ENCODE results near the gene ORC5.
"Not testable (repeated sequence)": the region's sequence is repeated elsewhere in the genome, so short reads cannot be mapped to it uniquely, and the experiment has no call there.

Gene ORC5

DNA sequence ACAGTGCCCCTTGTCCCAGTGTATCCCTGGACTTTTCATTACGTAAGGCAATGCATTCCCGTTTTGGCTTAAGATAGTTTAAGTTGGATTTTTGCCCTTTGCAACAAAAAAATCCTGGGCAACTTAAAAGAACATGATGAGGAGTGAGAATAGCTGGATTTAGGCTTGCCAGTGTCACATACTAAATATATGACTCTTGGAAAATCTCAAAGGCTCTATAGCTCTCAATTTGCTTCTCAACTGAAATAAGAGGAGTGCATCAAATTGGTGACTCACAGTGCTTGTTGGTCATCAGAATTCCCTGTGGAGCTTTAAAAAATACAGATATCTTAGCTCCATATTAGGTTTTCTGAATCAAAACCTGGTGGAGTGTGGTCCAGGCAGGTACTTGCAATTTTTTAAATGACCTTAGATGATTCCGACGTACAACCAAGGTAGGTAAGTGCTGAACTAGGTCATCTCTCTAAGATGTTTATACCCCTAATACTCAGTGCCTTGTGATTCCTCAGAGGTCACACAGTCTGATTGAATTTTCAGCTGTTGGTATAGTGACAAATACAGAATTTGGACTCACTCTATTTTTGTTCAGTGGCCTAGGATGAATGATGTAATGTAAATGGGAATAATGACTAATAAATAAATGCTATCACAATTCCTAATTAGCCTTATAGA, 33.9 kb upstream of the ORC5 start:
- TF ChIP-seq, protein P1, sequence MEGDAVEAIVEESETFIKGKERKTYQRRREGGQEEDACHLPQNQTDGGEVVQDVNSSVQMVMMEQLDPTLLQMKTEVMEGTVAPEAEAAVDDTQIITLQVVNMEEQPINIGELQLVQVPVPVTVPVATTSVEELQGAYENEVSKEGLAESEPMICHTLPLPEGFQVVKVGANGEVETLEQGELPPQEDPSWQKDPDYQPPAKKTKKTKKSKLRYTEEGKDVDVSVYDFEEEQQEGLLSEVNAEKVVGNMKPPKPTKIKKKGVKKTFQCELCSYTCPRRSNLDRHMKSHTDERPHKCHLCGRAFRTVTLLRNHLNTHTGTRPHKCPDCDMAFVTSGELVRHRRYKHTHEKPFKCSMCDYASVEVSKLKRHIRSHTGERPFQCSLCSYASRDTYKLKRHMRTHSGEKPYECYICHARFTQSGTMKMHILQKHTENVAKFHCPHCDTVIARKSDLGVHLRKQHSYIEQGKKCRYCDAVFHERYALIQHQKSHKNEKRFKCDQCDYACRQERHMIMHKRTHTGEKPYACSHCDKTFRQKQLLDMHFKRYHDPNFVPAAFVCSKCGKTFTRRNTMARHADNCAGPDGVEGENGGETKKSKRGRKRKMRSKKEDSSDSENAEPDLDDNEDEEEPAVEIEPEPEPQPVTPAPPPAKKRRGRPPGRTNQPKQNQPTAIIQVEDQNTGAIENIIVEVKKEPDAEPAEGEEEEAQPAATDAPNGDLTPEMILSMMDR (IDR thresholded peaks at IDR 0.05; ENCODE audit: insufficient read depth, low read length, poor library complexity, severe bottlenecking): no peak
- Histone ChIP-seq H3K79me2 (ENCODE audit: insufficient read depth, low read length) (no peaks in the 10 kb centered on the region), H3F3A (ENCODE audit: insufficient read depth) (no peaks in the 10 kb centered on the region)

DNA sequence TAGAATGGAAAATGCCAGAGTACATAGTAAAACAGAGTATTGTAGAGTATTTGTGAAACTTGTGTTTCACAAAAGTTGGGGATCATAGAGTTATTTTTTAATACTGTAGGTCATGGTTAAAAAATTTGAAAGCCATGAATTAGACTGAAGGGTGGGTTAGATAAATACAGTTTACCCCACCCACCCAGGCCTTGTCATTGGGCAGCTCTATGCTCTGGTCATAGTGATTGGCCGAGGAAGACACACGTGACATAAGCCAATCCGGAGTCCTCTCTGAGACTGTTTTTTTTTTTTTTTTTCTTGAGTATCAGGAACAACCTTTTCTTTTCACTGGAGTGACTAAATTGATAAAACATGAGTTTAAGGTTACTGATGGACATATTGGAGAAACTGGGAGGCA, 33.3 kb upstream of the ORC5 start:
- no peak overlapping the region for H3K4me3 ChIP-seq (ENCODE audit: insufficient read depth, low read length, poor library complexity, severe bottlenecking)
- no peaks in the 10 kb centered on the region for H4K20me1 ChIP-seq (ENCODE audit: low read depth, low read length)
- H3K27me3 ChIP-seq (ENCODE audit: low read length): no peaks in the 10 kb centered on the region
- H3K27ac ChIP-seq (ENCODE audit: low read depth, low read length): no peak overlapping the region
- H3K36me3 ChIP-seq (ENCODE audit: low read length): no peaks in the 10 kb centered on the region
- no peaks in the 10 kb centered on the region for H3K9me2 ChIP-seq (replicated peaks; ENCODE audit: insufficient read depth, low read length)
- H3K4me2 ChIP-seq (ENCODE audit: low read depth, low read length, poor library complexity, severe bottlenecking): no peak overlapping the region
- H3K79me2 ChIP-seq (ENCODE audit: insufficient read depth, low read length): no peaks in the 10 kb centered on the region
- no peak overlapping the region for H2AFZ ChIP-seq (ENCODE audit: low read depth, low read length, severe bottlenecking)
- H3K9me3 ChIP-seq (ENCODE audit: insufficient read depth, low read length): no peaks in the 10 kb centered on the region
- no peak for TF ChIP-seq EZH2phosphoT487 (conservative IDR thresholded peaks at IDR 0.05; ENCODE audit: low read length)
- TF ChIP-seq, protein P1 (IDR thresholded peaks at IDR 0.05; ENCODE audit: insufficient read depth, low read length, poor library complexity, severe bottlenecking): no peak
- no peak overlapping the region for H3K9ac ChIP-seq (ENCODE audit: low read length)
- no peaks in the 10 kb centered on the region for H3F3A ChIP-seq (ENCODE audit: insufficient read depth)

More for the DNA sequence above, 33.9 kb upstream of the ORC5 start:
- no peaks in the 10 kb centered on the region for H4K20me1 ChIP-seq (ENCODE audit: low read depth, low read length)
- no peak overlapping the region for H3K9ac ChIP-seq (ENCODE audit: low read length)
- H3K27ac ChIP-seq (ENCODE audit: low read depth, low read length): no peak overlapping the region
- H3K9me2 ChIP-seq (replicated peaks; ENCODE audit: insufficient read depth, low read length): no peaks in the 10 kb centered on the region
- H3K27me3 ChIP-seq (ENCODE audit: low read length): no peaks in the 10 kb centered on the region
- no peaks in the 10 kb centered on the region for H3K9me3 ChIP-seq (ENCODE audit: insufficient read depth, low read length)
- H3K4me3 ChIP-seq (ENCODE audit: insufficient read depth, low read length, poor library complexity, severe bottlenecking): no peak overlapping the region
- no peak overlapping the region for H2AFZ ChIP-seq (ENCODE audit: low read depth, low read length, severe bottlenecking)
- no peaks in the 10 kb centered on the region for H3K36me3 ChIP-seq (ENCODE audit: low read length)
- H3K4me2 ChIP-seq (ENCODE audit: low read depth, low read length, poor library complexity, severe bottlenecking): no peak overlapping the region

DNA sequence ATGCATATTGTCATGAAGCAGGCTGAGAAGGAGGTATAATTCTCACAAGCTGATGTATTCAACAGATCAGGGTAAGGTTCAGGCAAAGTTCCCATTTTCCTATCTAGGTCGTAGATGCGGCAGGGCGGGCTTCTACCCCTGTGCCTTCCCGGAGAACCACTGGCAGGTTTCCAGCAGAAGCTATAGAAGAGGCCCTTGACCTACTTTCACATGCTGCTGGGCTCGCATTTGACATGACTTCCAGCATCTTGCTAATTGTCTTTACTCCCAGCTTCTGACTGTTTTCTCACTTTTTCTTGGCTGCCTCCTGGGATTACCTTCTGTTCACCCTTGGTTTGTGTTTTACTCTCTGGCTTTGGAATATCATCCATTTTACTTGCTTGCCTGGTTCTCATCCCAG, 32.6 kb upstream of the ORC5 start:
- no peak overlapping the region for H3K4me2 ChIP-seq (ENCODE audit: low read depth, low read length, poor library complexity, severe bottlenecking)
- H3F3A ChIP-seq (ENCODE audit: insufficient read depth): no peaks in the 10 kb centered on the region
- H4K20me1 ChIP-seq (ENCODE audit: low read depth, low read length): no peaks in the 10 kb centered on the region
- H3K9ac ChIP-seq (ENCODE audit: low read length): no peak overlapping the region
- no peak for TF ChIP-seq EZH2phosphoT487 (conservative IDR thresholded peaks at IDR 0.05; ENCODE audit: low read length)
- TF ChIP-seq, protein P1 (IDR thresholded peaks at IDR 0.05; ENCODE audit: insufficient read depth, low read length, poor library complexity, severe bottlenecking): no peak
- no peak overlapping the region for H3K27ac ChIP-seq (ENCODE audit: low read depth, low read length)
- H3K9me2 ChIP-seq (replicated peaks; ENCODE audit: insufficient read depth, low read length): no peaks in the 10 kb centered on the region
- H2AFZ ChIP-seq (ENCODE audit: low read depth, low read length, severe bottlenecking): no peak overlapping the region
- H3K9me3 ChIP-seq (ENCODE audit: insufficient read depth, low read length): no peaks in the 10 kb centered on the region
- no peaks in the 10 kb centered on the region for H3K27me3 ChIP-seq (ENCODE audit: low read length)
- no peaks in the 10 kb centered on the region for H3K79me2 ChIP-seq (ENCODE audit: insufficient read depth, low read length)
- H3K4me3 ChIP-seq (ENCODE audit: insufficient read depth, low read length, poor library complexity, severe bottlenecking): no peak overlapping the region
- no peaks in the 10 kb centered on the region for H3K36me3 ChIP-seq (ENCODE audit: low read length)

DNA sequence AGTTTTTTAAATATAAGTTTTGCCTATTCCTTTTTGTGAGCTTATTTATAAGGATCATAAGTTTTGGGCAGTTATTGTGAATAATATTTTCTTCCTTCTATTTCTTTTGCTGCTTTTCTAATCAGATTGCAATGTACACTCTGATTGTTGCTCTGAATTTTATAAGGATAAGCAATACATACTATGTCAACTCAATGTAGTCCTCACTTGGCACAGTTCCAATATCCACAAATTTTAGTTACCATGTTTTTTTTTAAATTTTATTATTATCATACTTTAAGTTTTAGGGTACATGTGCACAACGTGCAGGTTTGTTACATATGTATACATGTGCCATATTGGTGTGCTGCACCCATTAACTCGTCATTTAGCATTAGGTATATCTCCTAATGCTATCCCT, 27.2 kb upstream of the ORC5 start:
- H3K9ac ChIP-seq (ENCODE audit: low read length); H4K20me1 ChIP-seq (ENCODE audit: low read depth, low read length); H3K79me2 ChIP-seq (ENCODE audit: insufficient read depth, low read length); H3K9me3 ChIP-seq (ENCODE audit: insufficient read depth, low read length); H3K4me2 ChIP-seq (ENCODE audit: low read depth, low read length, poor library complexity, severe bottlenecking); H3K27me3 ChIP-seq (ENCODE audit: low read length); H3K9me2 ChIP-seq (replicated peaks; ENCODE audit: insufficient read depth, low read length); H2AFZ ChIP-seq (ENCODE audit: low read depth, low read length, severe bottlenecking); H3K27ac ChIP-seq (ENCODE audit: low read depth, low read length); H3K36me3 ChIP-seq (ENCODE audit: low read length); H3K4me3 ChIP-seq (ENCODE audit: insufficient read depth, low read length, poor library complexity, severe bottlenecking); H3F3A ChIP-seq (ENCODE audit: insufficient read depth): not testable (repeated sequence)

All from SU-DHL-6 (cell line).